A549 (cell line): ENCODE measurements around the gene CREB5.

Experiments
- CBX2 ChIP-seq: fragments of 200-600 bp; sonication (generic); IDR thresholded peaks from 2 replicates; pipeline ENCODE4 v1.6.1; 2016; ENCODE audit warnings: low read depth, mild to moderate bottlenecking, borderline replicate concordance
- CTCF ChIP-seq: fragments of >200 bp; sonication (Bioruptor Twin); formaldehyde crosslinking; IDR thresholded peaks from 3 replicates; pipeline ENCODE4 v1.5.1; 2016
- KDM1A ChIP-seq: fragments of 200-600 bp; sonication (generic); IDR thresholded peaks from 2 replicates; pipeline ENCODE4 v1.6.1; 2016; ENCODE audit warnings: low read depth, mild to moderate bottlenecking
- MAX ChIP-seq: IDR thresholded peaks from 2 replicates; pipeline ENCODE4 v1.6.1; 2012
- POLR2A ChIP-seq: IDR thresholded peaks from 2 replicates; pipeline ENCODE4 v1.6.1; 2012; ENCODE audit warnings: mild to moderate bottlenecking, low read length
- USF2 ChIP-seq: fragments of 450-650 bp; IDR thresholded peaks from 2 replicates; pipeline ENCODE4 v1.6.1; 2014; ENCODE audit warnings: antibody characterized with exemption

- no peak for TF ChIP-seq MAX
- no peak for TF ChIP-seq USF2
- TF ChIP-seq CBX2: no peak
- no peak for TF ChIP-seq KDM1A
- TF ChIP-seq CTCF: no peak
- TF ChIP-seq POLR2A: no peak
These were observed 21.4 kb downstream of the CREB5 start for GRCh38 chr7:28433699-28434219.
